GM13976 (cell line): ENCODE results near the gene PKP3.

Source experiments
- DNase-seq: peaks from one replicate; pipeline ENCODE4 v3.0.0; 2012; ENCODE audit warnings: low spot score
- in situ Hi-C: fragments of 300-500 bp; cut with MboI; formaldehyde crosslinking; loops from one replicate; pipeline ENCODE4 v1.12.0; 2022; ENCODE audit warnings: low sequenced_read_pairs, mixed read lengths, inconsistent platforms; ENCODE audit not compliant: unreplicated experiment
- TF ChIP-seq, protein P1 (sequence below): IDR thresholded peaks from 2 replicates; pipeline ENCODE4 v1.5.1; 2012; ENCODE audit warnings: borderline replicate concordance, mild to moderate bottlenecking; ENCODE audit not compliant: insufficient read depth; ENCODE audit errors: extremely low read depth, missing control alignments, control extremely low read depth

PKP3 gene

DNA sequence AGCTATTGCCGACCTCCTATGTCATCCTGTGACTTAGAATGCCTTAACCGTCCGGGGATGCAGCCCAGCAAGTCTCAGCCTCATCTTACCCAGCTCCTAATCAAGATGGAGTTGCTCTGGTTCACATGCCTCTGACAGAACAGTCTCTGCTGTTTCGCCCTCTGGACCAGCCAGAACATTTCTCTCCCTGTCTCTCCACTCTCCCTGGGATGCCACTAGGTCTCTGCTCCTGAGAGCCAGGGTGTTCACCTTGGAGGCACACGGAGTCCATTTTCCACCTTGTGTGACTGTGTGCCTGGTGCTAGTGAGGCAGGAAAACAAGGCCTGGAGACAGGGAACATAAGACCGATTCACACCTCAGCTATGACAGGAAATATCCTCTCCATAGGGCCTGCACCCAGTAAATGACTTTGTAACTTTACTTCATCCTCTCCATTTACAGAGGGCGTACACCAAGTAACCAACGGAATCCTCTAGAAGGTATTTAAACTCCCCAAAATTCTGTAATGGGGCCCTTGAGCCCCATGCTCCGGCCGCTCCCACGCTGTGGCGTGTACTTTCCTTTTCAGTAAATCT, 41.5 kb upstream of the PKP3 start:
- in situ Hi-C loops, result no loop called here
- DNase-seq, result no peak
- TF ChIP-seq, protein P1, sequence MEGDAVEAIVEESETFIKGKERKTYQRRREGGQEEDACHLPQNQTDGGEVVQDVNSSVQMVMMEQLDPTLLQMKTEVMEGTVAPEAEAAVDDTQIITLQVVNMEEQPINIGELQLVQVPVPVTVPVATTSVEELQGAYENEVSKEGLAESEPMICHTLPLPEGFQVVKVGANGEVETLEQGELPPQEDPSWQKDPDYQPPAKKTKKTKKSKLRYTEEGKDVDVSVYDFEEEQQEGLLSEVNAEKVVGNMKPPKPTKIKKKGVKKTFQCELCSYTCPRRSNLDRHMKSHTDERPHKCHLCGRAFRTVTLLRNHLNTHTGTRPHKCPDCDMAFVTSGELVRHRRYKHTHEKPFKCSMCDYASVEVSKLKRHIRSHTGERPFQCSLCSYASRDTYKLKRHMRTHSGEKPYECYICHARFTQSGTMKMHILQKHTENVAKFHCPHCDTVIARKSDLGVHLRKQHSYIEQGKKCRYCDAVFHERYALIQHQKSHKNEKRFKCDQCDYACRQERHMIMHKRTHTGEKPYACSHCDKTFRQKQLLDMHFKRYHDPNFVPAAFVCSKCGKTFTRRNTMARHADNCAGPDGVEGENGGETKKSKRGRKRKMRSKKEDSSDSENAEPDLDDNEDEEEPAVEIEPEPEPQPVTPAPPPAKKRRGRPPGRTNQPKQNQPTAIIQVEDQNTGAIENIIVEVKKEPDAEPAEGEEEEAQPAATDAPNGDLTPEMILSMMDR, result no peak

DNA sequence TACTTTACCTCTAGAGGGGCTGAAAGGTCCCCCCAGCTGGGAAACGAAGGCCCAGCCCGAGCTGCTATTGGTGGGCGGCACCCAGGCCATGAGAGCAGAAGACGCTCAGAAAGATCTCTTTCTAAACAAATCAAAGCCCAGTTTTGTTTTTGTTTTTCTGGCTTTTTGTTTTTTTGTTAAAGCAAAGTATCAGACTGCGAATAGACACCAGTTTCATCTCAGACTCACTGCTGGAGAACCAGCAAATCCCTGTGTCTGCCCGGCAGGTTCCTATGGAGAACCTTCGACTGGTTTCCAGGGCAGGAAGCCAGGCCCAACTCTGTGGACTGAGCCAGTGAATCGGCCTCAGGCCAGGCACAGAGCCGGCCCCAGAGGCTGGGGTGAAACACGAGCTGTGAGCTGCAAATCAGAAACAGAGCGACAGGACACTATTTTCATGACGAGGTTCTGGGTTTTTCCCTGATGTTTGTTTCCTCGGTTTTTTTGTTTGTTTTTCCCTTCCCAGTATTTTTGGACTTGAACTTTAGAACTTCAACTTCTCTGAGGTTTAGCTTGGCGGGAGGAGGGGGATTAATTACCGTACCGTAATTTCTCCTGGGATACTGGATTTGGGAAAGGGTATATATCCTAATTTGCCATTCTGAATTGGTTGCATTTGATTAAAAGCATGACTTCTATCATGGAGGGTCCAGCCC, 40.7 kb upstream of the PKP3 start:
- in situ Hi-C loops, result no loop called here
- no peak for DNase-seq
- TF ChIP-seq, protein P1, result no peak

DNA sequence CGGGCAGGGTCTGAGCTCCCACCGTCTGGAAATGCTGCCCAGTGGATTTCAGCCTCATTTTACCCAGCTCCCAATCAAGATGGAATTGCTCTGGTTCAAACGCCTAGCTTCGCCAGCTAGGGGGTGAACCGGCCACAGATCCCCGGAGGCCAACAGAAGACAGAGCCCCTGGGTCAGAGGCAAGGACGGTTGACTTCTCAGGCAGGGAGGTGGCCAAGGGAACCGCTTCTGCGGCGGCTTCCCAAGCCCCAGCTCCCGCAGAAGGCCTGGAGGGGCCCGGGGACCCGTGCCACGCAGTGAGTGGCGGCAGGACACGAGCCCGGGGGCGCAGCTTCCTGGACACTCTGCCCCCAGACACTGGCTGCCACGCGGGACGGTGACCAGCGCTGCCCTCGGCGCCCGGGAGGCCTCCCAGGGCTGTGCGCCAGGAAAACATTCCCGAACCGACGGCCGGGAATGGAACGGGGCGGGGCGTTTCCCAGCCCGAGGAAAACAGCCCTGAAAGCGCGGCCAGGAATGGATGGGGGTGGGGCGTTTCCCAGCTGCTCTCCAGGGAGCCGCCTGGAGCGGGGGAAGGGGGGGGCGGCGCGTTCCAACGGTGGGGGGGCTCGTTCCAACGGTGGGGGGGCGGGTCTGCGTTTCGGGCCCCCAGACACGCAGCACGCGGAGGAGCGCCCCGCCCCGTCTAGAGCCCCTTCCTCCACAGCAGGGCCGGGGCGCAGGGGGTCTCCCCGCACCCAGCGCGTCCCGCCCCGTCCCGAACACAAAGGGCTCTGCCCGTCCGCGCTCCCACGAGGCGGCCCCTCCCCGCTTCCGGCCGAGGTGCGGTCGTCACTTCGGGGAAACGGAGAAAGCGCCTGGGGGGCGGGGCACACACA, 38.2 kb upstream of the PKP3 start:
- in situ Hi-C loops, result no loop called here
- TF ChIP-seq, protein P1, result no peak
- DNase-seq, result peak; percentile 90

DNA sequence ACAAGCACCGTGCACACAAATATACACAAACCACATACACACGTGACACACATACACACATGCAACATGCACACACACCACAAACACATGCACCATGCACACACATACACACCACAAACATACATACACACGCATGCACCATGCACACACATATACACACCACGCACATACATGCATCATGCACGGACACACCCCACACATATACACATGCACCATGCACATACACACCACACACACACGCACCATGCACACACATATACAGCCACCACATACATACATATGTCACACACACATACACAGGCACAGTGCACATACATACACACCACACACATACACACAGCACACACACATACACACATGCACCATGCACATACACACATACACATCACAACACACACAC, 37.4 kb upstream of the PKP3 start:
- DNase-seq, result no peak
- in situ Hi-C loops, result no loop called here
- TF ChIP-seq, protein P1, result no peak

DNA sequence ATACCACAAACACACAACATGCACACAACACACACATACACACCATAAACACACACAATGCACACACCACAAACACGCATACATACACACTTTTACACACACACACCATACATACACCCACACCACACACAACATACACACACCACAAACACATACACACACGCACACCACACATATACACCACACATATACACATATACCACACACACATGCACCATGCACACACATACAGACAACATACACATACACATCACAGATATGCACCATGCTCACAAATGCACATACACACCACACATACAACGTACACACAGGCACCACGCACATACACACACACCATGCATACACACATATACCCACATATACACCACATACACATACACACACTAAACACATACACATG, 36.4 kb upstream of the PKP3 start:
- TF ChIP-seq, protein P1, result no peak
- in situ Hi-C loops, result no loop called here
- no peak for DNase-seq

DNA sequence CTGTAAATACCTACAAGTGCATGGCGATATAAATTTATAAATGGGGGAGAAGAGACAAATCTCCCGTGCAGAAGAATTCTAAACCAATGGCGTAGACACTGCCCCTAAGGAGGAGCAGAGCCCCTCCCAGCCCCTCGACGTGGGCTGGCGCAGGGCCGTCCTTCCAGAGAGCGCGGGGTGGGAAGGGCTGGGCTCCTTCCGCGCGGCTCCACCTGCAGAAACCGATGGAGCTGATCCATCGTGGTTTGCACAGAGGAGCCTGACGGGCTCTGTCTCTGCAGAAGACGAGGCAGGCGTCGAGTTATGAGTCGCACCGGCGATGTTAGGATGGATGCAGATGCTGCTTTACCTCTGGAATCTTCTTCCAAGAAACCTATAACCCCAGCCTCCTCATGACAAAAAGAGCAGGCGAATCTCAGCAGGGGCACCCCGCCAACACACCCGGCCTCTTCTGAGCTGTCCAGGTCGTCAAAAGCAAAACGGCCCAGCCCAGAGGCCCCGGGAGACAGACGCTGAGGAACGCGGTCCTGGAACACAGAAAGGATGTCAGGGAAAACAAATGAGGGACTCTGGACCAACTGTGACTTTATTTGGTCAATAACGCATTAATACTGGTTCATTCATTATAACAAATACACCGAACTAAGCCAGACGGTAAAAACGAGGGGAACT, 35.7 kb upstream of the PKP3 start:
- TF ChIP-seq, protein P1, result no peak
- in situ Hi-C loops, result no loop called here
- no peak for DNase-seq
